H1 (cell line): ENCODE results near the gene AXIN2. TPM values are rescaled to one million over a fixed set of nuclear protein-coding genes. Genes with fewer than 3 reads are reported as not detected.

Experiments used
- CTCF ChIA-PET: fragments of 300-600 bp; sonication (Branson Sonifier 250); formaldehyde crosslinking; loops from one replicate; lab custom pipeline; 2021; ENCODE audit not compliant: partially characterized antibody; lab: Charles Lee
- POLR2A ChIA-PET: fragments of 300-600 bp; sonication (Branson Sonifier 250); formaldehyde crosslinking; loops from one replicate; lab custom pipeline; 2021; ENCODE audit warnings: inconsistent platforms; ENCODE audit not compliant: partially characterized antibody; lab: Charles Lee
- DNase-seq, 2 experiments: peaks; one replicate each; pipeline versions ENCODE4 v3.0.0 to v3.0.0-alpha.2; 2010 to 2022; ENCODE audit warnings: low spot score in 2 of 2, low read depth in 1 of 2, mixed read lengths in 1 of 2
- FAIRE-seq: peaks from 2 replicates; lab custom pipeline; 2011; peaks lifted over from hg19 to GRCh38; lab: Jason Lieb, UNC
- H2AFZ ChIP-seq: 2 replicates; pipeline ENCODE4 v1.8.1; 2012; ENCODE audit warnings: low read length, inconsistent platforms
- H2AK5ac ChIP-seq: 2 replicates; pipeline ENCODE4 v1.6.1; 2013; ENCODE audit warnings: low read depth, low read length
- H2BK120ac ChIP-seq: replicated peaks from 2 replicates; pipeline ENCODE3; 2013; ENCODE audit warnings: low read depth, low read length, inconsistent platforms
- H2BK12ac ChIP-seq: 2 replicates; pipeline ENCODE4 v1.6.1; 2013; ENCODE audit warnings: low read depth, low read length
- H2BK15ac ChIP-seq: 2 replicates; pipeline ENCODE4 v1.6.1; 2013; ENCODE audit warnings: low read length
- H2BK20ac ChIP-seq: 2 replicates; pipeline ENCODE4 v1.6.1; 2013; ENCODE audit warnings: low read length
- H2BK5ac ChIP-seq: 2 replicates; pipeline ENCODE4 v1.6.1; 2013; ENCODE audit warnings: low read depth, low read length
- H3K14ac ChIP-seq: 2 replicates; pipeline ENCODE4 v1.6.1; 2013; ENCODE audit warnings: inconsistent platforms; ENCODE audit not compliant: insufficient read length
- H3K18ac ChIP-seq: 2 replicates; pipeline ENCODE4 v1.6.1; 2013; ENCODE audit warnings: low read length; ENCODE audit errors: extremely low read depth
- H3K23ac ChIP-seq: 2 replicates; pipeline ENCODE4 v1.6.1; 2013; ENCODE audit warnings: inconsistent platforms; ENCODE audit not compliant: insufficient read length
- H3K23me2 ChIP-seq: 2 replicates; pipeline ENCODE4 v1.6.1; 2013; ENCODE audit warnings: low read depth, low read length
- H3K27ac ChIP-seq: 2 replicates; pipeline ENCODE4 v1.6.1; 2011; ENCODE audit warnings: low read depth, low read length, inconsistent platforms
- H3K27me3 ChIP-seq, 4 experiments: replicated peaks in 1 of 4; 1 replicate in 1 of 4; 2 replicates in 3 of 4; pipeline versions ENCODE4 v1.6.1 to v1.8.1; 2011 to 2013; ENCODE audit warnings: low read length in 3 of 4, mild to moderate bottlenecking in 3 of 4, inconsistent platforms in 2 of 4, mixed read lengths in 2 of 4, moderate library complexity in 1 of 4; ENCODE audit not compliant: control insufficient read depth in 3 of 4, insufficient read depth in 3 of 4; ENCODE audit errors: extremely low read depth in 1 of 4
- H3K36me3 ChIP-seq, 4 experiments: 2 replicates each; pipeline versions ENCODE4 v1.6.1 to v1.8.1; 2011 to 2013; ENCODE audit warnings: mild to moderate bottlenecking in 4 of 4, low read length in 3 of 4, moderate library complexity in 2 of 4, control low read depth in 1 of 4, inconsistent platforms in 1 of 4; ENCODE audit not compliant: insufficient read depth in 4 of 4, control insufficient read depth in 2 of 4
- H3K4ac ChIP-seq: replicated peaks from 2 replicates; pipeline ENCODE3; 2013; ENCODE audit warnings: low read length, low read depth, mixed read lengths, inconsistent platforms; ENCODE audit not compliant: insufficient read length
- H3K4me1 ChIP-seq, 4 experiments: replicated peaks in 1 of 4; 1 replicate in 1 of 4; 2 replicates in 3 of 4; pipeline versions ENCODE4 v1.6.1 to v1.8.1; 2011 to 2013; ENCODE audit warnings: low read length in 3 of 4, inconsistent platforms in 2 of 4, mixed read lengths in 1 of 4; ENCODE audit not compliant: insufficient read depth in 4 of 4, control insufficient read depth in 3 of 4
- H3K4me2 ChIP-seq, 2 experiments: 2 replicates each; pipeline versions ENCODE4 v1.6.1 to v1.8.1; 2011 to 2013; ENCODE audit warnings: low read depth in 2 of 2, low read length in 2 of 2, control low read depth in 1 of 2, inconsistent platforms in 1 of 2, mild to moderate bottlenecking in 1 of 2; ENCODE audit not compliant: insufficient read depth in 1 of 2
- H3K4me3 ChIP-seq, 4 experiments: fragments of 200-600, 300-600 bp in 1 of 4; sonication (generic), shearing (Covaris generic), sonication (Bioruptor Twin) in 1 of 4; 2 replicates each; pipeline versions ENCODE4 v1.5.1 to v1.8.1; 2011 to 2016; ENCODE audit warnings: low read length in 4 of 4, low read depth in 3 of 4, control low read depth in 2 of 4, inconsistent platforms in 2 of 4, mild to moderate bottlenecking in 2 of 4, mixed read lengths in 1 of 4, moderate library complexity in 1 of 4; ENCODE audit not compliant: insufficient read depth in 2 of 4; ENCODE audit errors: extremely low read depth in 1 of 4
- H3K56ac ChIP-seq: replicated peaks from 2 replicates; pipeline ENCODE3; 2013; ENCODE audit warnings: low read depth, mild to moderate bottlenecking, mixed read lengths, low read length, inconsistent platforms; ENCODE audit not compliant: insufficient read length
- H3K79me1 ChIP-seq: 2 replicates; pipeline ENCODE4 v1.6.1; 2013; ENCODE audit warnings: low read depth, low read length, control low read depth
- H3K79me2 ChIP-seq, 2 experiments: 2 replicates each; pipeline versions ENCODE4 v1.6.1 to v1.8.1; 2012 to 2013; ENCODE audit warnings: low read length in 2 of 2, mild to moderate bottlenecking in 2 of 2, inconsistent platforms in 1 of 2; ENCODE audit not compliant: insufficient read depth in 2 of 2, control insufficient read depth in 1 of 2
- H3K9ac ChIP-seq, 4 experiments: replicated peaks in 1 of 4; 1 replicate in 1 of 4; 2 replicates in 3 of 4; pipeline versions ENCODE4 v1.6.1 to v1.8.1; 2011 to 2013; ENCODE audit warnings: low read depth in 3 of 4, low read length in 3 of 4, control low read depth in 2 of 4, mild to moderate bottlenecking in 2 of 4, moderate library complexity in 2 of 4, inconsistent platforms in 1 of 4; ENCODE audit errors: extremely low read depth in 1 of 4
- H3K9me3 ChIP-seq, 2 experiments: 2 replicates each; pipeline versions ENCODE4 v1.6.1 to v1.8.1; 2012 to 2013; ENCODE audit warnings: mild to moderate bottlenecking in 2 of 2, moderate library complexity in 2 of 2, control low read depth in 1 of 2, inconsistent platforms in 1 of 2, low read depth in 1 of 2, low read length in 1 of 2, mixed read lengths in 1 of 2; ENCODE audit not compliant: insufficient read depth in 2 of 2
- H4K20me1 ChIP-seq, 2 experiments: replicated peaks in 1 of 2; 2 replicates each; pipeline versions ENCODE3 to v1.8.1; 2011 to 2013; ENCODE audit warnings: inconsistent platforms in 2 of 2, low read length in 2 of 2, mild to moderate bottlenecking in 1 of 2; ENCODE audit not compliant: insufficient read depth in 2 of 2, control insufficient read depth in 1 of 2
- H4K5ac ChIP-seq: 2 replicates; pipeline ENCODE4 v1.6.1; 2013; ENCODE audit warnings: low read length, low read depth, mixed read lengths, inconsistent platforms; ENCODE audit not compliant: insufficient read length
- H4K8ac ChIP-seq: 2 replicates; pipeline ENCODE4 v1.8.0; 2013; ENCODE audit warnings: mild to moderate bottlenecking, moderate library complexity, low read length, inconsistent platforms; ENCODE audit not compliant: insufficient read depth; ENCODE audit errors: extremely low read depth
- H4K91ac ChIP-seq: replicated peaks from 2 replicates; pipeline ENCODE3; 2013; ENCODE audit warnings: low read length, mixed read lengths, inconsistent platforms; ENCODE audit not compliant: insufficient read length
- WGBS, 2 experiments: shearing (Covaris generic) in 1 of 2; methylation state at CpG; one replicate each; pipeline versions ENCODE4 v1.1.6 to v1.1.7; 2013 to 2015; ENCODE audit warnings: low lambda C conversion rate in 2 of 2, mixed read lengths in 2 of 2, inconsistent platforms in 1 of 2, low coverage in 1 of 2, missing lambda C conversion rate in 1 of 2; ENCODE audit not compliant: insufficient replicate concordance in 2 of 2, insufficient coverage in 1 of 2, insufficient read length in 1 of 2; ENCODE audit errors: extremely low coverage in 1 of 2, missing lambda C conversion rate in 1 of 2; 5-methylcytosine and 5-hydroxymethylcytosine counted together
- polyA plus RNA-seq, 7 experiments: library from polyadenylated mRNA; depleted of rRNA in 3 of 7; stranded (reverse) in 5 of 7; unstranded in 2 of 7; fragments of >200 nt in 5 of 7; fragments of 200-250 nt in 2 of 7; gene quantifications; 1 replicate in 5 of 7; 2 replicates in 1 of 7; 4 replicates in 1 of 7; pipeline versions ENCODE4 v1.2.1 to v1.2.3, GENCODE V29; 2011 to 2013; ENCODE audit warnings: missing spikeins in 2 of 7, mixed read lengths in 2 of 7
- total RNA-seq: library from RNA; stranded (reverse); fragmentation: NEBNext Ultra II Directional; extraction: Animal tissue kit (Norgen Biotek cat#: 25700); gene quantifications from 2 replicates; pipeline ENCODE4 v1.2.1, GENCODE V29; 2021

AXIN2 gene
- total and polyA plus RNA-seq, 2 of the 8 experiments (the other 6 are each of a cell fraction or from before 2014, with no cell fraction given): 17.7 to 33.4 TPM

DNA sequence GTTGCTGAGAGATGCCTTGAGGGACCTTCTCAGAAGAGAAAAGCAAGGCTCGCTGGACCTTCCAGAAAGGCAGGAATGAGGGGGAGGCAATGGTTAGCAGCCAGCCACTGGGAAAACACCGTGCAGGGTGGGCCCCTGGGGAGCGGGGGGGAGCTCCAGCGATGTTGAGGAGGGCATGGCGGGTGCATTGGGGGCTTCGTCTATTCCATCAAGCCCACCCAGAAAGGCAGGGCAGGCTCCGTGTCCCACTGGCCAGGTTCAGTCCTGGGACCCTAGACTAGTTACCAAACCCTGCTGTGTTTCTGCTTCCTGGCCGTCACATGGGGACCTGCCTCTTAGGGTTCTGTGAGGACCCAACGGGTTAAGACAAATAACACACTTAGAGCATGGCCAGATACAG is 64.6 kb downstream of the AXIN2 start:
- 90% methylated on average over 3 of the region's 9 CpGs; no CpG with 5 or more reads in 1 of the 2 experiments for WGBS, 2 experiments
- no peaks in the 10 kb centered on the region; a peak in 1 of 7 replicates for H3K27me3 ChIP-seq

More for the DNA sequence above, 64.6 kb downstream of the AXIN2 start:
- no peak overlapping the region for H3K18ac ChIP-seq
- no peak overlapping the region for H2AK5ac ChIP-seq
- no peaks in the 10 kb centered on the region for H3K79me1 ChIP-seq
- H3K27ac ChIP-seq: no peak overlapping the region
- ChIA-PET CTCF (no interaction called here), POLR2A (no interaction called here)
- H4K8ac ChIP-seq: no peak overlapping the region
- FAIRE-seq (no peak), DNase-seq (no peak)
- H3K23ac ChIP-seq: no peak overlapping the region
- H3K4me3 ChIP-seq: no peak overlapping the region
- H3K14ac ChIP-seq: no peak overlapping the region
- H4K20me1 ChIP-seq: no peaks in the 10 kb centered on the region
- H4K91ac ChIP-seq: peak overlapping the region; percentile 75
- no peak overlapping the region for H3K56ac ChIP-seq
- peak overlapping the region; percentile 4 for H2BK120ac ChIP-seq
- H3K36me3 ChIP-seq: no peaks in the 10 kb centered on the region
- peaks cover 4 to 13% (median 10%) of the 10 kb centered on the region in 4 experiments; a peak in 6 of 7 replicates for H3K4me1 ChIP-seq
- no peak overlapping the region for H2BK20ac ChIP-seq
- no peak overlapping the region for H4K5ac ChIP-seq
- H2BK15ac ChIP-seq: no peak overlapping the region; the same call in 1 of the 2 replicates
- H2AFZ ChIP-seq: no peak overlapping the region
- no peak overlapping the region for H3K4me2 ChIP-seq
- H3K23me2 ChIP-seq: peaks cover 7% of the 10 kb centered on the region; the same call in 1 of the 2 replicates
- peak overlapping the region; percentile 87; the same call in 1 of the 2 replicates for H2BK12ac ChIP-seq
- H3K79me2 ChIP-seq: no peaks in the 10 kb centered on the region
- H3K4ac ChIP-seq: no peak overlapping the region
- no peaks in the 10 kb centered on the region for H3K9me3 ChIP-seq
- no peak overlapping the region for H3K9ac ChIP-seq
- H2BK5ac ChIP-seq: peak overlapping the region; percentile 71; the same call in 1 of the 2 replicates
